K562 (cell line): Measurements from ENCODE around the gene ZNF709. TPM values are rescaled to one million over a fixed set of nuclear protein-coding genes. Genes with fewer than 3 reads are reported as not detected.

Experiments used
- ADNP ChIP-seq: fragments of 200-800 bp; sonication (Bioruptor generic); IDR thresholded peaks from 2 replicates; pipeline ENCODE4 v1.6.1; 2016; ENCODE audit warnings: missing genetic modification characterization, missing compliant biosample characterization
- ATF7 ChIP-seq: fragments of 450-650 bp; IDR thresholded peaks from 2 replicates; pipeline ENCODE4 v1.7.1; 2014; ENCODE audit warnings: mild to moderate bottlenecking, moderate library complexity
- BCOR ChIP-seq: fragments of 450-650 bp; IDR thresholded peaks from 2 replicates; pipeline ENCODE4 v1.6.1; 2016
- CHD2 ChIP-seq: IDR thresholded peaks from 2 replicates; pipeline ENCODE4 v1.6.1; 2011; ENCODE audit warnings: low read depth, low read length
- CHD4 ChIP-seq: fragments of 200-600 bp; sonication (generic); IDR thresholded peaks from 3 replicates; pipeline ENCODE4 v1.6.1; 2012; ENCODE audit warnings: low read depth, mild to moderate bottlenecking, mixed read lengths, low read length, inconsistent platforms; ENCODE audit not compliant: insufficient read depth, insufficient replicate concordance, poor library complexity, severe bottlenecking
- E4F1 ChIP-seq: fragments of 250-450 bp; sonication (Bioruptor Pico); IDR thresholded peaks from 2 replicates; pipeline ENCODE4 v1.5.0; 2021; ENCODE audit warnings: mild to moderate bottlenecking, borderline replicate concordance
- EHMT2 ChIP-seq: fragments of 450-650 bp; IDR thresholded peaks from 2 replicates; pipeline ENCODE4 v1.6.1; 2018; ENCODE audit warnings: antibody characterized with exemption
- EWSR1 ChIP-seq: fragments of 450-650 bp; IDR thresholded peaks from 2 replicates; pipeline ENCODE4 v1.6.1; 2018; ENCODE audit warnings: borderline replicate concordance, mild to moderate bottlenecking, low read depth, moderate library complexity; ENCODE audit not compliant: partially characterized antibody
- HDAC1 ChIP-seq, 2 experiments: fragments of 450-650 bp; IDR thresholded peaks; 2 replicates each; pipeline ENCODE4 v1.6.1; 2016 to 2017; ENCODE audit warnings: inconsistent platforms in 1 of 2, mild to moderate bottlenecking in 1 of 2, moderate library complexity in 1 of 2
- HDAC3 ChIP-seq: fragments of 450-650 bp; IDR thresholded peaks from 2 replicates; pipeline ENCODE4 v1.6.1; 2018; ENCODE audit warnings: borderline replicate concordance, mild to moderate bottlenecking, moderate library complexity; ENCODE audit not compliant: partially characterized antibody
- HINFP ChIP-seq: fragments of 450-650 bp; conservative IDR thresholded peaks from 2 replicates; pipeline ENCODE4 v1.6.1; 2016; ENCODE audit warnings: missing genetic modification characterization, low read depth, mild to moderate bottlenecking, control low read depth, missing compliant biosample characterization
- JUNB ChIP-seq: fragments of 450-650 bp; formaldehyde crosslinking; conservative IDR thresholded peaks from 2 replicates; pipeline ENCODE4 v1.4.0; 2020; ENCODE audit warnings: mild to moderate bottlenecking
- KAT2B ChIP-seq: IDR thresholded peaks from one replicate; pipeline ENCODE4 v1.6.1; 2012; ENCODE audit warnings: low read depth, mild to moderate bottlenecking, control low read depth, inconsistent platforms, low read length, moderate library complexity
- MEF2D ChIP-seq: conservative IDR thresholded peaks from 2 replicates; pipeline ENCODE4 v1.6.1; 2016; ENCODE audit warnings: low read depth, missing genetic modification characterization, missing compliant biosample characterization
- MLLT1 ChIP-seq, 2 experiments: fragments of 450-650 bp; IDR thresholded peaks; 2 replicates each; pipeline ENCODE4 v1.6.1; 2016
- MYNN ChIP-seq, 2 experiments: sonication (generic); formaldehyde crosslinking in 1 of 2; IDR thresholded peaks; 2 replicates each; pipeline versions ENCODE4 v1.5.0 to v1.6.1; 2016 to 2020; ENCODE audit warnings: antibody characterized with exemption in 1 of 2, missing genetic modification reagents in 1 of 2
- RBM15 ChIP-seq: fragments of 200-400 bp; formaldehyde crosslinking; IDR thresholded peaks from 2 replicates; pipeline ENCODE4 v1.6.1; 2018; ENCODE audit warnings: mild to moderate bottlenecking, low read length, moderate library complexity; ENCODE audit not compliant: insufficient read depth
- SNRNP70 ChIP-seq: fragments of 200-400 bp; formaldehyde crosslinking; optimal IDR thresholded peaks from 2 replicates; pipeline ENCODE3; 2017; ENCODE audit warnings: low read depth, low read length
- TRIM24 ChIP-seq, 2 experiments: fragments of 450-650 bp; IDR thresholded peaks; 2 replicates each; pipeline ENCODE4 v1.6.1; 2016
- ZEB2 ChIP-seq: fragments of 450-650 bp; IDR thresholded peaks from 2 replicates; pipeline ENCODE4 v1.6.1; 2016
- ZNF24 ChIP-seq: fragments of 450-650 bp; IDR thresholded peaks from 2 replicates; pipeline ENCODE4 v1.6.1; 2016
- ZNF511 ChIP-seq: sonication (generic); formaldehyde crosslinking; IDR thresholded peaks from 2 replicates; pipeline ENCODE4 v1.8.0; 2022; ENCODE audit warnings: mild to moderate bottlenecking, missing genetic modification reagents
- ZNF57 ChIP-seq: fragments of 450-650 bp; formaldehyde crosslinking; IDR thresholded peaks from 2 replicates; pipeline ENCODE4 v1.4.0; 2020; ENCODE audit warnings: mild to moderate bottlenecking, moderate library complexity
- ZNF766 ChIP-seq: fragments of 200-800 bp; sonication (Bioruptor generic); conservative IDR thresholded peaks from 2 replicates; pipeline ENCODE4 v1.6.1; 2016; ENCODE audit warnings: missing genetic modification characterization, missing compliant biosample characterization
- polyA plus RNA-seq, 8 experiments: library from polyadenylated mRNA; depleted of rRNA in 4 of 8; stranded (reverse) in 5 of 8; unstranded in 3 of 8; fragments of >200 nt; fragmentation: Nextera tagmentation in 2 of 8; fragmentation: Illumina TruSeq in 1 of 8; extraction: Ambion mirVana in 2 of 8; extraction: Trizol in 1 of 8; gene quantifications; 2 replicates each; pipeline versions ENCODE4 v1.2.1 to v1.2.3, GENCODE V29; 2011 to 2014; ENCODE audit warnings: inconsistent platforms in 1 of 8, missing spikeins in 1 of 8
- total RNA-seq, 7 experiments: library from RNA; depleted of rRNA in 6 of 7; stranded (reverse); fragments of >200 nt in 6 of 7; fragmentation: Illumina TruSeq in 2 of 7; extraction: Trizol in 2 of 7; gene quantifications; 2 replicates each; pipeline versions ENCODE4 v1.2.1 to v1.2.3, GENCODE V29; 2011 to 2021; ENCODE audit warnings: low replicate concordance in 1 of 7

ZNF709 gene
- total and polyA plus RNA-seq, 9 of the 15 experiments (the other 6 are each of a cell fraction or from before 2014, with no cell fraction given): 0.07 to 0.69 (median 0.18) TPM

- TF ChIP-seq E4F1 (CRISPR knock-in tag) (no peak), MYNN (IDR thresholded peaks at IDR 0.05) (no peak), MYNN (CRISPR knock-in tag; IDR thresholded peaks at IDR 0.05) (no peak), ADNP (tag) (no peak), HDAC3 (no peak), EHMT2 (no peak), HDAC1 (IDR thresholded peaks at IDR 0.05) (0 out of 4 replicates have a peak, but pooled peaks of 1 of the 2 experiments have one; percentile 8), MEF2D (tag) (no peak), MLLT1 (IDR thresholded peaks at IDR 0.05) (peak in 1 of 2 experiments; percentile 63; a peak in 1 of 4 replicates), EWSR1 (no peak), ZNF766 (CRISPR knock-in tag) (peak; percentile 76), ZNF511 (CRISPR knock-in tag) (no peak), JUNB (CRISPR knock-in tag) (no peak), ZNF24 (peak; percentile 90), SNRNP70 (no peak), ZNF57 (CRISPR knock-in tag) (no peak), HINFP (no peak), BCOR (no peak), ATF7 (0 out of 2 replicates have a peak, but pooled peaks have one; percentile 18), RBM15 (no peak), CHD4 (no peak), CHD2 (no peak), ZEB2 (peak; percentile 95), TRIM24 (IDR thresholded peaks at IDR 0.05) (peak; percentile 57 to 88), KAT2B (no peak)
These were observed 42.6 kb upstream of the ZNF709 start (continued) for GRCh38 chr19:12527034-12527836.
